Limb (tissue), 2 donors: ENCODE data around the gene ZNF544.

Source experiments
- DNase-seq, 2 donors: peaks; one replicate each; pipeline ENCODE4 v3.0.0-alpha.2; 2016; ENCODE audit errors: extremely low spot score in 2 of 2

The ZNF544 gene

GRCh38 chr19:58228585-58229254 is at the start of gene ZNF544:
Gene ZNF544 (plus strand): TSS chr19:58228914. CDS start chr19:58244024, 15,110 bp downstream.
- peak; percentile 52 to 84 for DNase-seq

- DNase-seq, result no peak
Measured at GRCh38 chr19:58181902-58182576, 46.7 kb upstream of the ZNF544 start.

GRCh38 chr19:58182577-58182988 is 46.1 kb upstream of the ZNF544 start:
- peak in 1 of 2 donors; percentile 55 for DNase-seq

- peak; percentile 91 to 96 for DNase-seq
Measured at GRCh38 chr19:58182989-58183816, 45.5 kb upstream of the ZNF544 start, which contains the start of gene ZNF274. Gene ZNF274 (plus strand): TSS chr19:58183061. CDS start chr19:58183966, 905 bp downstream.

- DNase-seq, result no peak
Measured at GRCh38 chr19:58183817-58184215, 44.9 kb upstream of the ZNF544 start.

- no peak for DNase-seq
Measured at GRCh38 chr19:58196901-58197616, 31.7 kb upstream of the ZNF544 start.

GRCh38 chr19:58203814-58204475 is 24.8 kb upstream of the ZNF544 start:
- peak; percentile 21 to 56 for DNase-seq

GRCh38 chr19:58204566-58204965 is 24.1 kb upstream of the ZNF544 start:
- DNase-seq, result no peak

- DNase-seq, result no peak
Measured at GRCh38 chr19:58209577-58209976, 19.1 kb upstream of the ZNF544 start.

- no peak for DNase-seq
Measured at GRCh38 chr19:58212336-58213074, 16.2 kb upstream of the ZNF544 start.

- no peak for DNase-seq
Measured at GRCh38 chr19:58213075-58213369, 15.7 kb upstream of the ZNF544 start.

GRCh38 chr19:58217069-58217481 is 11.6 kb upstream of the ZNF544 start:
- DNase-seq, result no peak

GRCh38 chr19:58217607-58218391 is 10.9 kb upstream of the ZNF544 start:
- no peak for DNase-seq

GRCh38 chr19:58218899-58219298 is 9.8 kb upstream of the ZNF544 start:
- DNase-seq, result no peak

- DNase-seq, result no peak
Measured at GRCh38 chr19:58227964-58228584, 640 bp upstream of the ZNF544 start.

- peak; percentile 6 to 48 for DNase-seq
Measured at GRCh38 chr19:58229255-58229639, 533 bp downstream of the ZNF544 start.

- no peak for DNase-seq
Measured at GRCh38 chr19:58237324-58237723, 8.6 kb downstream of the ZNF544 start.

GRCh38 chr19:58243351-58243750 is 14.6 kb downstream of the ZNF544 start:
- no peak for DNase-seq

- DNase-seq, result no peak
Measured at GRCh38 chr19:58248886-58249285, 20.2 kb downstream of the ZNF544 start.
